Thyroid gland (tissue), 4 donors: ENCODE results near the gene RPSA. TPM values are rescaled to one million over a fixed set of nuclear protein-coding genes. Genes with fewer than 3 reads are reported as not detected.
"Not testable (repeated sequence)": the region's sequence is repeated elsewhere in the genome, so short reads cannot be mapped to it uniquely, and the experiment has no call there.

Source experiments
- DNase-seq, 2 donors: peaks; one replicate each; pipeline ENCODE4 v3.0.0-alpha.2; 2019
- H3K27ac ChIP-seq, 3 donors: fragments of 200-600 bp; sonication (generic); 1 replicate in 2 of 3; 2 replicates in 1 of 3; pipeline ENCODE4 v1.5.1; 2016 to 2019; ENCODE audit warnings: mild to moderate bottlenecking in 1 of 3, moderate library complexity in 1 of 3
- H3K27me3 ChIP-seq: fragments of 200-600 bp; sonication (generic); one replicate; pipeline ENCODE4 v1.5.1; 2019
- H3K36me3 ChIP-seq, 2 donors: fragments of 200-600 bp; sonication (generic); one replicate each; pipeline ENCODE4 v1.5.1; 2016 to 2019
- H3K4me1 ChIP-seq, 2 donors: fragments of 200-600 bp; sonication (generic); one replicate each; pipeline ENCODE4 v1.5.1; 2017 to 2019
- H3K4me3 ChIP-seq, 3 donors: fragments of 200-600 bp; sonication (generic); replicated peaks in 1 of 3; 1 replicate in 2 of 3; 2 replicates in 1 of 3; pipeline ENCODE4 v1.5.1; 2016; ENCODE audit warnings: mild to moderate bottlenecking in 1 of 3
- H3K9me3 ChIP-seq: fragments of 200-600 bp; sonication (generic); one replicate; pipeline ENCODE4 v1.5.1; 2017
- POLR2A ChIP-seq, 2 donors: fragments of 450-650 bp; IDR thresholded peaks; one replicate each; pipeline ENCODE4 v1.6.1; 2017; ENCODE audit warnings: antibody characterized with exemption in 2 of 2, mild to moderate bottlenecking in 2 of 2, moderate library complexity in 1 of 2
- WGBS, 2 donors: methylation state at CpG; one replicate each; pipeline ENCODE4 v1.1.5; 2017; 5-methylcytosine and 5-hydroxymethylcytosine counted together
- intact Hi-C: fragments of 100-400 bp; cut with DNase I; formaldehyde crosslinking; loops from one replicate; pipeline ENCODE4 v1.15.1; 2023
- total RNA-seq, 4 donors: library from RNA; depleted of rRNA; stranded (reverse); fragments of >200 nt; gene quantifications; one replicate each; pipeline ENCODE4 v1.2.3, GENCODE V29; 2016
- TF ChIP-seq, protein P1 (sequence below), 6 experiments: fragments of 200-600 bp in 3 of 6; fragments of 450-650 bp in 3 of 6; sonication (generic) in 3 of 6; IDR thresholded peaks; one replicate each; pipeline ENCODE4 v1.5.1; 2016 to 2019; ENCODE audit warnings: antibody characterized with exemption in 6 of 6, mild to moderate bottlenecking in 2 of 6, inconsistent platforms in 1 of 6, moderate library complexity in 1 of 6

The RPSA gene
- total RNA-seq, 4 donors from 2014 or later: 570 to 1,162 (median 852) TPM

DNA sequence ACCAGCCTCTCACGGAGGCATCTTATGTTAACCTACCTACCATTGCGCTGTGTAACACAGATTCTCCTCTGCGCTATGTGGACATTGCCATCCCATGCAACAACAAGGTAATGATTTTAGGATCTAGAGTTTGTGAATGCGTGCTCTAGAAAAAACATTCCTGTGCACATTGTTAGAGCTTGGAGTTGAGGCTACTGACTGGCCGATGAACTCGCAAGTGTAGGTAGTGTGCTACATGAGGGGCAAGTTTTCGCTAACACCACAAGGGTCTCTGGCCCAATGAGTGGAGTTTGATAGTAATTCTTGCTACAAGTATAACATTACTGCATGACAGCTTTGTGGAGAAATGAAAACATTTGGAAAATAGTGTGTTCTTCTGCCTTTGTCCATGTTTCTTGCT, 4.4 kb downstream of the RPSA start:
- Histone ChIP-seq H3K27ac (no peak overlapping the region), H3K36me3 (peaks cover 45 to 51% of the 10 kb centered on the region in 2 donors), H3K4me1 (peaks cover 8 to 27% of the 10 kb centered on the region in 2 donors), H3K27me3 (no peaks in the 10 kb centered on the region), H3K4me3 (no peak overlapping the region), H3K9me3 (no peaks in the 10 kb centered on the region)
- DNase-seq: no peak
- no peak for TF ChIP-seq POLR2A (IDR thresholded peaks at IDR 0.05)
- TF ChIP-seq, protein P1, sequence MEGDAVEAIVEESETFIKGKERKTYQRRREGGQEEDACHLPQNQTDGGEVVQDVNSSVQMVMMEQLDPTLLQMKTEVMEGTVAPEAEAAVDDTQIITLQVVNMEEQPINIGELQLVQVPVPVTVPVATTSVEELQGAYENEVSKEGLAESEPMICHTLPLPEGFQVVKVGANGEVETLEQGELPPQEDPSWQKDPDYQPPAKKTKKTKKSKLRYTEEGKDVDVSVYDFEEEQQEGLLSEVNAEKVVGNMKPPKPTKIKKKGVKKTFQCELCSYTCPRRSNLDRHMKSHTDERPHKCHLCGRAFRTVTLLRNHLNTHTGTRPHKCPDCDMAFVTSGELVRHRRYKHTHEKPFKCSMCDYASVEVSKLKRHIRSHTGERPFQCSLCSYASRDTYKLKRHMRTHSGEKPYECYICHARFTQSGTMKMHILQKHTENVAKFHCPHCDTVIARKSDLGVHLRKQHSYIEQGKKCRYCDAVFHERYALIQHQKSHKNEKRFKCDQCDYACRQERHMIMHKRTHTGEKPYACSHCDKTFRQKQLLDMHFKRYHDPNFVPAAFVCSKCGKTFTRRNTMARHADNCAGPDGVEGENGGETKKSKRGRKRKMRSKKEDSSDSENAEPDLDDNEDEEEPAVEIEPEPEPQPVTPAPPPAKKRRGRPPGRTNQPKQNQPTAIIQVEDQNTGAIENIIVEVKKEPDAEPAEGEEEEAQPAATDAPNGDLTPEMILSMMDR (IDR thresholded peaks at IDR 0.05): no peak
- WGBS, 2 donors: 96 to 98% methylated on average over 7 of the region's 7 CpGs
- intact Hi-C loops: loop anchor here (5.0 kb wide), 1 partner anchor 86 kb away; no protein-coding TSS in a partner anchor

DNA sequence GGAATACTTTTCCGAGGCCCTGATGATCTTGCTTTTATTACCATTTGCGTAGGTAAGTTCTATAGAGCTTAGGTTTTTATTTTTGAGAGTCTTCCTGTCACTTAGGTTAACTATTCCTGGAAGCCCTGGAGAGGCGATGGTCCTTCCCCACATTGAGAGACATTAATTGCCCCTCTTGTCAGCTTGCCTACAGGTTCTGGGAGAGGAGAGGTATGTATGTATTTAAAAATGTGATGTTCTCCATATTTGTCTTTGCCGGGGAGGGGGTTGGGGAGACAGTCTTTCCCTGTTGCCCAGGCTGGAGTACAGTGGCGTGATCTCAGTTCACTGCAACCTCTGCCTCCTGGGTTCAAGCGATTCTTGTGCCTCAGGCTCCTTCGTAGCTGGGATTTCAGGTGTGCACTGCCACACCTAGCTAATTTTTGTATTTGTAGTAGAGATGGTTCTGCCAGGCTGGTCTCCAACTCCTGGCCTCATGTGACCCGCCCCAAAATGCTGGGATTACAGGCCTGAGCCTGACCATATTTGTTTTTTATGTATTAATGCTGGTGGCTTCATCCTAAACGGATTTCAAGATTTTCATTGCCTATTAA, 6.2 kb downstream of the RPSA start:
- TF ChIP-seq, protein P1 (IDR thresholded peaks at IDR 0.05): no peak
- no peak for TF ChIP-seq POLR2A (IDR thresholded peaks at IDR 0.05)
- Histone ChIP-seq H3K27ac (no peak overlapping the region), H3K27me3 (no peaks in the 10 kb centered on the region), H3K36me3 (peaks cover 45 to 51% of the 10 kb centered on the region in 2 donors), H3K9me3 (no peaks in the 10 kb centered on the region), H3K4me1 (peaks cover 4 to 21% of the 10 kb centered on the region in 2 donors), H3K4me3 (no peak overlapping the region)
- DNase-seq: no peak
- intact Hi-C loops: loop anchor here (5.0 kb wide), 1 partner anchor 85 kb away; no protein-coding TSS in a partner anchor
- WGBS, 2 donors: 92 to 95% methylated on average over 9 of the region's 9 CpGs

DNA sequence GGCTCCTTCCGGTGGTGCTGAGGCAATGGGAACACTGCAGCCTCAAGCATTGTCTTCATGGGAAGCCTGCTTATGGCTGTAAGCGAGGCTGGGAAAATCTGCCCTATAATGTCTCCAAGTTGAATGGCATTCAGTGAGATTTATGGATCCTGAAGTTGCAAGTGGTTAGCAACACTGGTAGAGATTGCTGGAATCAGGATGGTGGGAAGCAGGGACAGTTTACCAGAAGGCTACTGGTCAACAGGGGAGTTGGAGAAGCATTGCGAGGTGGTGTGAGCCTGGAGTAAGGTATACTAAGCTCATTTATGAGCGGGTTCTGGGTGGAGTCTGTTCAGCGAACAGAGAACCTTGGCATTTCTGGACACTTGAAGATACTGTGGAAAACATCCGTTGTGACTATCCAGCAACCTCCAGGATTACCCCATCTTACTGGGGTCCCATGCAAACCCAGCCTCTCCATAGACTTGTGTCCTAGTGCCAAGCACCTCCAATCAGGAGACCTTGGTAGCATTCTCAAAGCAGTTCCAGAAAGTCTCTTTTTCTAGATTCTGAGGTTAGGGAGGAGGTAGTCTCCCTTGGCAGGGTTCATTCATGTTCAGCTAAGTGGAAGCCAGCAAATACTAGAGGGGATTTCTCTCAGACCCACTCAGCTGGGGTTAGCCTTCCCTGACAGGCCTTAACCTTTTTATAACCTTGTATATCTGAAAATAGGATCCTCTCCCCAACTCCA, 7.3 kb downstream of the RPSA start:
- no peak for DNase-seq
- H3K27ac ChIP-seq: no peak overlapping the region
- peaks cover 45% of the 10 kb centered on the region in 2 donors for H3K36me3 ChIP-seq
- peaks cover 0 to 10% of the 10 kb centered on the region in 2 donors for H3K4me1 ChIP-seq
- H3K9me3 ChIP-seq: no peaks in the 10 kb centered on the region
- no peak for TF ChIP-seq POLR2A (IDR thresholded peaks at IDR 0.05)
- TF ChIP-seq, protein P1 (IDR thresholded peaks at IDR 0.05): no peak
- no peak overlapping the region for H3K4me3 ChIP-seq
- no peaks in the 10 kb centered on the region for H3K27me3 ChIP-seq
- intact Hi-C loops: loop anchor here (5.0 kb wide), 1 partner anchor 83 kb away; no protein-coding TSS in a partner anchor
- WGBS, 2 donors: 72 to 76% methylated on average over 6 of the region's 6 CpGs

DNA sequence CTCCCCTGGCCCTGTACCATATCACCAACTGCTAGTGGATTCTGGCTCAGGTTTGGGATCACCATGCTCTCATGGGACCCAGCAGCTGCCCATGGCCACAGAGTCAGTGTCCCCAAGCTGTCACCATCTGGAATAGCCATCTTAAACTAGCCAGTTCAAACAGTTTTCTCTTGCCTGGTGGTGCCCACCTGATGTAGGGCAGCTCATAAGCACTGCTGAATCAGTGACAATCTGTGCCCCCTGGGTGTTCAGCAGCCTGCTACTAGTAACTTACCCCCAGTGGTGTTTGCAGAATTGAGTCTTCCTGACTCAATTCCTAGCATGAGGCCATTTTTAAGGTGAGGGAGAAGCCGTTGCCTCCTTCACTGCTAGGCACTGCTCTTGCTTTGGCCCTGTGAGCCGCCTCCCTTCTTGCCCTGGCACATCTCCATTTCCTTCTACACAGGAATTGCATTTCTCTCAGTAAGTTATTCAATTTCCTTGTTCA, 7.9 kb downstream of the RPSA start:
- no peaks in the 10 kb centered on the region for H3K27me3 ChIP-seq
- intact Hi-C loops: loop anchor here (5.0 kb wide), 1 partner anchor 83 kb away; no protein-coding TSS in a partner anchor
- no peak for TF ChIP-seq POLR2A (IDR thresholded peaks at IDR 0.05)
- TF ChIP-seq, protein P1 (IDR thresholded peaks at IDR 0.05): no peak
- peaks cover 41 to 42% of the 10 kb centered on the region in 2 donors for H3K36me3 ChIP-seq
- H3K9me3 ChIP-seq: no peaks in the 10 kb centered on the region
- H3K27ac ChIP-seq: no peak overlapping the region
- 70 to 76% methylated on average over 2 of the region's 2 CpGs for WGBS, 2 donors
- H3K4me1 ChIP-seq: peaks cover 0 to 6% of the 10 kb centered on the region in 2 donors
- no peak for DNase-seq
- H3K4me3 ChIP-seq: no peak overlapping the region

DNA sequence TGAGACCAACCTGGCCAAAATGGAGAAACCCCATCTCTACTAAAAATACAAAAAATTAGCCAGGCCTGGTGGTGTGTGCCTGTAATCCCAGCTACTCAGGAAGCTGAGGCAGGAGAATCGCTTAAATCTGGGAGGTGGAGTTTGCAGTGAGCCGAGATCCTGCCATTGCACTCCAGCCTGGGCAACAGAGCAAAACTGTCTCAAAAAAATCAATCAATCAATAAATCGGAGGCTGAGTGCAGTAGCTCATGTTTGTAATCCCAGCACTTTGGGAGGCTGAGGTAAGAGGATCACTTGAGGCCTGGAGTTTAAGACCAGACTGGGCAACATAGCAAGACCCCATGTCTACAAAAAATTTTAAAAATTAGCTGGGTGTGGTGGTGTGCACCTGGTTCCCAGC, 8.8 kb downstream of the RPSA start:
- peaks cover 35% of the 10 kb centered on the region in 2 donors for H3K36me3 ChIP-seq
- H3K4me1 ChIP-seq, DNase-seq, intact Hi-C loops, H3K9me3 ChIP-seq, H3K27ac ChIP-seq, H3K4me3 ChIP-seq, H3K27me3 ChIP-seq: not testable (repeated sequence)
- 86 to 96% methylated on average over 3 of the region's 3 CpGs for WGBS, 2 donors
